Panc1 (cell line): Measurements from ENCODE around the gene FBXO36.

Experiments
- POLR2AphosphoS5 ChIP-seq: IDR thresholded peaks from 2 replicates; pipeline ENCODE4 v1.6.1; 2012; ENCODE audit warnings: mild to moderate bottlenecking, low read depth, low read length, moderate library complexity
- TF ChIP-seq, protein P1 (sequence below): fragments of 450-650 bp; IDR thresholded peaks from 2 replicates; pipeline ENCODE4 v1.5.1; 2017; ENCODE audit warnings: mild to moderate bottlenecking

DNA sequence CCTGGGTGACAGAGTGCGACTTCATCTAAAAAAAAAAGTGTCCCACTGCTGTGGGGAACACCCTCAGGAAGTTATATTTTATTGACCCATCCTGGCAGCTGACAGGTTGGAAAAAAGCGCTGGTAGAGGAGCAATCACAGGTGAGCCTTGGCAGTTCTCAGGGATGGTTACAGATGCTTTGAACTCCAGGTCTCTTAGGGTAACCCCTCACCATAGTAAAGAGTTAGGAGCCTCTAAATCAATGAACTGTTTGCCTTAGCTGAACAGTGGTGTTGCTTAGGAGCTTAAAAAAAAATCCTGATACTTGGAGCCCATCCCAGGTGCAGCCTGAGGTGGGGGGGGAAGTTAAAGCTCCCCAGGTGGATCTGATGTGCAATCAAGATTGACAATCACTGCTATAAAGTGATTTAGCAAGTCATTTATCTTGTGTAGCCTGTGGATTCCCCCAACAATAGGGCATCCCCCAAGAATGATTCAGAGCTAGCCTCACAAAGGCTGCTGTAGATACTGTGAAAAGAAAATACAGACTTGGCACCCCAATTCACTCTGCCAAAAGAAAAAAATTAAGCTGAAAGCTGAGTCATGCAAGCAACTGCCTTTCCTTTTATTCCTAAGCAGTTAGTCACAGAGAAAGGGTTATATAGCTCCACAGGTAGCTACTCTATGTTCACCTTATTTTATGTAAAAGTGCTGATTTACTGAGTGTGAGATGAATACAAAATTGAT lies 131.6 kb downstream of the FBXO36 start:
- TF ChIP-seq, protein P1, sequence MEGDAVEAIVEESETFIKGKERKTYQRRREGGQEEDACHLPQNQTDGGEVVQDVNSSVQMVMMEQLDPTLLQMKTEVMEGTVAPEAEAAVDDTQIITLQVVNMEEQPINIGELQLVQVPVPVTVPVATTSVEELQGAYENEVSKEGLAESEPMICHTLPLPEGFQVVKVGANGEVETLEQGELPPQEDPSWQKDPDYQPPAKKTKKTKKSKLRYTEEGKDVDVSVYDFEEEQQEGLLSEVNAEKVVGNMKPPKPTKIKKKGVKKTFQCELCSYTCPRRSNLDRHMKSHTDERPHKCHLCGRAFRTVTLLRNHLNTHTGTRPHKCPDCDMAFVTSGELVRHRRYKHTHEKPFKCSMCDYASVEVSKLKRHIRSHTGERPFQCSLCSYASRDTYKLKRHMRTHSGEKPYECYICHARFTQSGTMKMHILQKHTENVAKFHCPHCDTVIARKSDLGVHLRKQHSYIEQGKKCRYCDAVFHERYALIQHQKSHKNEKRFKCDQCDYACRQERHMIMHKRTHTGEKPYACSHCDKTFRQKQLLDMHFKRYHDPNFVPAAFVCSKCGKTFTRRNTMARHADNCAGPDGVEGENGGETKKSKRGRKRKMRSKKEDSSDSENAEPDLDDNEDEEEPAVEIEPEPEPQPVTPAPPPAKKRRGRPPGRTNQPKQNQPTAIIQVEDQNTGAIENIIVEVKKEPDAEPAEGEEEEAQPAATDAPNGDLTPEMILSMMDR: no peak
- TF ChIP-seq POLR2AphosphoS5: no peak
